ENCODE measurements around the gene TPM1. TPM values are rescaled to one million over a fixed set of nuclear protein-coding genes. Genes with fewer than 3 reads are reported as not detected.

The TPM1 gene
- total and polyA plus RNA-seq, 10 of the 15 experiments (the other 5 are each of a cell fraction or from before 2014, with no cell fraction given), result 0.43 to 10.0 (median 2.4) TPM

- SMC1A ChIA-PET (ENCODE audit: uncharacterized antibody, unreplicated experiment), result interaction anchor here (1.4 to 3.7 kb wide), 6 partner anchors 8 to 353 kb away, joined by 4 to 15 read pairs (median 10); no protein-coding TSS in a partner anchor
- intact Hi-C loops (cut with micrococcal nuclease; ENCODE audit: unreplicated experiment) (loop anchor here (1.0 to 5.0 kb wide), 3 partner anchors 44 to 354 kb away; partner anchors contain the start of gene APH1B), in situ Hi-C loops (cut with MboI) (loop anchor here (5.0 kb wide), 1 partner anchor 358 kb away; no protein-coding TSS in a partner anchor)
- RAD21 ChIA-PET (ENCODE audit: unreplicated experiment), result interaction anchor here (0.5 to 3.0 kb wide), 7 partner anchors 39 to 417 kb away, joined by 3 to 39 read pairs (median 8); partner anchors contain the start of gene APH1B
- Histone ChIP-seq H3K36me3 (ENCODE audit: control insufficient read depth in 2 of 2, insufficient read depth in 2 of 2, low read length in 1 of 2) (no peaks in the 10 kb centered on the region), H3K4me1 (ENCODE audit: control insufficient read depth, insufficient read depth, low read length) (peaks cover 6% of the 10 kb centered on the region; the same call in 1 of the 2 replicates), H3K27ac (ENCODE audit: control insufficient read depth, insufficient read depth) (no peak overlapping the region), H3K27me3 (replicated peaks in 1 of 2; ENCODE audit: control insufficient read depth in 2 of 2, insufficient read depth in 2 of 2, low read length in 1 of 2) (peaks cover 3 to 19% of the 10 kb centered on the region in 2 experiments), H3K79me2 (ENCODE audit: control insufficient read depth, insufficient read depth, low read length) (no peaks in the 10 kb centered on the region), H2AFZ (ENCODE audit: control insufficient read depth, low read depth, low read length) (peak overlapping the region; percentile 93), H3K9me3 (replicated peaks; ENCODE audit: control insufficient read depth, insufficient read depth, low read length) (no peaks in the 10 kb centered on the region), H3K9ac (ENCODE audit: control insufficient read depth, insufficient read depth, low read length) (peak overlapping the region; percentile 42; the same call in 1 of the 2 replicates), H3K4me2 (ENCODE audit: control insufficient read depth, insufficient read depth) (peak overlapping the region; percentile 96), H4K20me1 (ENCODE audit: control insufficient read depth, insufficient read depth) (no peaks in the 10 kb centered on the region), H3K4me3 (peak overlapping the region; percentile 75)
- ATAC-seq (peak; percentile 35), DNase-seq (ENCODE audit: low read depth, low spot score) (no peak), FAIRE-seq (peak; percentile 38)
- POLR2A ChIA-PET, result interaction anchor here (0.6 kb wide), 1 partner anchor 229 kb away, joined by 6 read pairs; no protein-coding TSS in a partner anchor
- WGBS (ENCODE audit: insufficient coverage, insufficient replicate concordance, low lambda C conversion rate, missing lambda C conversion rate), result 9% methylated on average over 28 of the region's 38 CpGs
- no TSS peak for BruUV-seq (replicated peaks)
- CTCF ChIA-PET, result interaction anchor here (0.8 to 7.4 kb wide), 16 partner anchors 10 to 435 kb away, joined by 3 to 107 read pairs (median 13); partner anchors contain the start of gene APH1B
- TF ChIP-seq BACH1 (IDR thresholded peaks at IDR 0.05; ENCODE audit: borderline replicate concordance) (no peak), ETV6 (conservative IDR thresholded peaks at IDR 0.05 in 1 of 2, IDR thresholded peaks at IDR 0.05 in 1 of 2; ENCODE audit: borderline replicate concordance in 1 of 2, low read depth in 1 of 2) (no peak), EP300 (IDR thresholded peaks at IDR 0.05; ENCODE audit: borderline replicate concordance in 1 of 2, control insufficient read depth in 1 of 2, low read depth in 2 of 2, low read length in 2 of 2) (no peak), CREM (IDR thresholded peaks at IDR 0.05; ENCODE audit: low read depth) (no peak), CHD4 (IDR thresholded peaks at IDR 0.05) (no peak), HDAC6 (IDR thresholded peaks at IDR 0.05; ENCODE audit: unreplicated experiment) (peak; percentile 14), BCL3 (IDR thresholded peaks at IDR 0.05; ENCODE audit: borderline replicate concordance, insufficient read depth, low read depth, low read length, poor library complexity, severe bottlenecking) (no peak), SMAD5 (IDR thresholded peaks at IDR 0.05; ENCODE audit: low read depth) (no peak), BRCA1 (IDR thresholded peaks at IDR 0.05; ENCODE audit: low read depth, low read length) (no peak), E2F4 (IDR thresholded peaks at IDR 0.05; ENCODE audit: low read depth, low read length) (no peak), ZBTB4 (CRISPR knock-in tag; IDR thresholded peaks at IDR 0.05) (no peak), POLR2AphosphoS2 (IDR thresholded peaks at IDR 0.05; ENCODE audit: low read depth, low read length) (no peak), HSF1 (IDR thresholded peaks at IDR 0.05; ENCODE audit: low read depth, low read length) (peak; percentile 35; the same call in 1 of the 2 replicates)
These were observed 6.5 kb downstream of the TPM1 start for GRCh38 chr15:63048776-63049665.

Measured in GM12878 (cell line).